KOPT-K1 (cell line): ENCODE measurements around the gene CAPS2.
A peak's percentile ranks its signal among the peaks of the same experiment; 100 is the strongest.
"Not testable (repeated sequence)": the region's sequence is repeated elsewhere in the genome, so short reads cannot be mapped to it uniquely, and the experiment has no call there.

Source experiments
- H3K27ac ChIP-seq: fragments of 200-600 bp; sonication (generic); 2 replicates; pipeline ENCODE4 v1.5.1; 2016; ENCODE audit warnings: antibody characterized with exemption, mild to moderate bottlenecking, low read depth, low read length; ENCODE audit not compliant: poor library complexity, severe bottlenecking
- H3K36me3 ChIP-seq: fragments of 200-600 bp; sonication (generic); 2 replicates; pipeline ENCODE4 v1.5.1; 2017; ENCODE audit warnings: antibody characterized with exemption, mild to moderate bottlenecking, low read length, moderate library complexity; ENCODE audit not compliant: insufficient read depth
- H3K9me3 ChIP-seq: fragments of 200-600 bp; sonication (generic); 2 replicates; pipeline ENCODE4 v1.5.1; 2017; ENCODE audit warnings: antibody characterized with exemption, low read length, mild to moderate bottlenecking; ENCODE audit not compliant: insufficient read depth, poor library complexity, severe bottlenecking

Gene CAPS2

GRCh38 chr12:75329918-75330826 lies at the start of gene CAPS2:
Gene CAPS2 (minus strand): TSS chr12:75330324. CDS start chr12:75326498, 3,826 bp downstream.
- H3K36me3 ChIP-seq: no peaks in the 10 kb centered on the region
- peak within 1 kb of the TSS; percentile 33 for H3K27ac ChIP-seq
- H3K9me3 ChIP-seq: no peaks in the 10 kb centered on the region

DNA sequence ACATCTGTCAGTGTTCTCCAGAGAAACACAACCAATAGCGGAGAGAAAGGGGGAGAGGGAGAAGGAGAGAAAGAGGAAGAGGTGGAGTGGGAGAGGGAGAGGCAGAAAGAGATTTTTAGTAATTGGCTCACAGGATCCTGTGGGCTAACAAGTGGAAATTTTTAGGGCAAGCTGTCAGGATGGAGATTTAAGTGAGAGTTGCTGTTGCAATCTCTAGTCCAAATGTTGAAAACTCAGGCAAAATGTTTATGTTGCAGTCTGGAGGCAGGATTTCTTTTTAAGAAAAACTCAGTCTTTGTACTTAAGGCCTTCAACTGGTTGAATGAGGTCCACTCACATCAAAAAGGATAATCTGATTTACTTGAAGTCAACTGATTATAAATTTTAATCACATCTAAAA lies 48.2 kb upstream of the CAPS2 start:
- H3K9me3 ChIP-seq: peaks cover 18% of the 10 kb centered on the region
- H3K36me3 ChIP-seq: no peaks in the 10 kb centered on the region
- H3K27ac ChIP-seq: no peak overlapping the region

DNA sequence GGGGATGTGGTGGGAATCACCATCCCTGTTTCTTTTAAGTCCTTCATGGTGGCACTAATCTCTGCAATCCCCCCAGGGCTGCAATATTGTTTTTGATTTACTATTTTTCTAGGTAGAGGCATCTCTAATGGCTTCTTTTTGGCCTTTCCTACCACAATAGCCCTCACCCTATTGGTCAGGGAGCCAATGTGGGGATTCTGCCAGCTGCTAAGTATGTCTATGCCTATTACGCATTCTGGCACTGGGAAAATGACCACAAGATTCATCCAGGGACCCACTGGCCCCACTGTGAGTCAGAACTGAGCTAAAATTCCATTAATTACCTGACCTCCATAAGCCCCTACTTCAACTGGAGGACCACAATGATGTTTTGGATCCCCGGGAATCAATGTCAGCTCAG lies 44.8 kb upstream of the CAPS2 start:
- no peak overlapping the region for H3K27ac ChIP-seq
- H3K9me3 ChIP-seq: peaks cover 18% of the 10 kb centered on the region
- no peaks in the 10 kb centered on the region for H3K36me3 ChIP-seq

DNA sequence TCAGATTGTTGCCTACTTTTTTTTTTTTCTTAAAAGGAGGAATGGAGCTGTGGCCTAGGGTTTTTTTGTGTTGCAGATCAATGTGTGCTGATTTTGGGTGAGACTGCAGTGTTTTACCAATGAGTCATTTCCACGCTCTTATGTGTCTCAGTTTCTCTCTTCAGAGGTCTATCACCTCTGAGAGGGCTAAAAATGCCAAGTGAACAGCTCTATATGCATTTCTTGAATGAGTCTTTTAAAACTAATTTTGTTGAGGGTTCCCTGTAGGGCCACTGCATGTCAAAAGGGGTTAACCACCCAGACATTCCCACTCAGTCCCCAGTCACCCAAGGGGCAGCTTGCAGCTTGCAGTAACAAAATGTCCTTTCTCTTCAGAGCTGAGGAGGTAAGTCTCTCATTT lies 36.5 kb upstream of the CAPS2 start:
- Histone ChIP-seq H3K27ac (no peak overlapping the region), H3K9me3 (peaks cover under 1% of the 10 kb centered on the region), H3K36me3 (no peaks in the 10 kb centered on the region)

DNA sequence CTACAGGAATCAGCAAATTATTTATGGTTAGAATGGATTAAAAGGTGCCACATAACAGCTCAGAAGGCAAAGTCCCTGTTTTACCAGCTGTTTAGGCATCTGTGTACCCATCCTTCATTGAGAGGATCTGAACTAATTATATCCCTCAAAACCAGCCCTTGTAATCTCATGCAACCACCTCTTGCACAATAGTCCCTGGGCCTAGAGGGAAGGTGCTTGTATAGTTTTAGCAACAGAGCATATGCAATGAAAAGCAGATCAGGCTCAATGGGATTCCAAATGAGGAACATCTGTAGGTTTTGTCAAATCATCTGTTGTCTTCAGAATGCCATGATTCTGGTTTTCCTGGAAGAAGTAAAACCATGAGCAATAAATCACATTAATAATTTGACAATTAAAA lies 34.8 kb upstream of the CAPS2 start:
- Histone ChIP-seq H3K36me3 (no peaks in the 10 kb centered on the region), H3K9me3 (peaks cover 15% of the 10 kb centered on the region), H3K27ac (no peak overlapping the region)

DNA sequence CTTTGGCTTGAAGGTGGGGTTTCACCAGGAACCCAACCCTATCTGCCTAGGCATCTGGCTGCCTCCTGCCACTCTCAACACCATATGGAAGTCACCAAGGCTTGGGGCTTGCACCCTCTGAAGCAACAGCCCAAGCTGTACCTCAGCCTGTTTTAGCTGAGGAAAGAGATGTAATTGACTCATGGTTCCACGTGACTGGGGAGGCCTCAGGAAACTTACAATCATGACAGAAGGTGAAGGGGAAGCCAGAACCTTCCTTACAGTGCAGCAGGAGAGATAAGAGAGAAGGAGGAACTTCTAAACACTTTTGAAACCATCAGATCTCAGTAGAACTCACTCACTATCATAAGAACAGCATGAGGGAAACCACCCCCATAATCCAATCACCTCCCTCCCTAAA lies 31.3 kb upstream of the CAPS2 start:
- Histone ChIP-seq H3K9me3 (peaks cover 17% of the 10 kb centered on the region), H3K36me3 (no peaks in the 10 kb centered on the region), H3K27ac (no peak overlapping the region)

GRCh38 chr12:75360920-75361319 lies 30.8 kb upstream of the CAPS2 start:
- Histone ChIP-seq H3K27ac (no peak overlapping the region), H3K9me3 (peaks cover 18% of the 10 kb centered on the region), H3K36me3 (no peaks in the 10 kb centered on the region)

DNA sequence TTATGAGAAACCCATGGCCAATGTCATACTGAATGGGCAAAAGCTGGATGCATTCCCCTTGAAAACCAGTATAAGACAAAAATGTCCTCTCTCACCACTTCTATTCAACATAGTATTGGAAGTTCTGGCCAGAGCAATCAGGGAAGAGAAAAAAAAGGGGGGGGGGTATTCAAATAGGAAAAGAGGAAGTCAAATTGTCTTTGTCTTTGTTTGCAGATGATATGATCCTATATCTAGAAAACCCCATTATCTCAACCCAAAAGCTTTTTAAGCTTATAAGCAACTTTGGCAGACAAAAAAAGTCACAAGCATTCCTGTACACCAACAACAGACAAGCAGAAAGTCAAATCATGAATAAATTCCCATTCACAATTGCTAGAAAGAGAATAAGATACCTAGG lies 23.9 kb upstream of the CAPS2 start:
- no peak overlapping the region for H3K27ac ChIP-seq
- H3K36me3 ChIP-seq: no peaks in the 10 kb centered on the region
- peaks cover 27% of the 10 kb centered on the region for H3K9me3 ChIP-seq

DNA sequence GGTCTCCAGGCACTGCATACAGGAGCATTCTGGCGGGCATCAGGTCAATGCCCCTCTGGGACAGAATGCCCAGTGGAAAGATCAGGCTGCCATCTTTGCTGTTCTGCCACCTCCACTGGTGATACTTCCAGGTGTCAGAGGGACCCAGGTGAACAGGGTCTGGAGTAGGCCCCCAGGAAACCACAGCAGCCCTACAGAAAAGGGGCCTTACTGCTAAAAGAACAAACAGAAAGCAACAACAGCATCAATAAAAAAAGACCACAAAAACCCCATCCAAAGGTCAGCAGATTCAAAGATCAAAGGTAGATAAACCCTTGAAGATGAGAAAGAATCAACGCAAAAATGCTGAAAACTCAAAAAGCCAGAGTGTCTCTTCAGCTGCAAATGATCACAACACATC lies 20.3 kb upstream of the CAPS2 start:
- Histone ChIP-seq H3K27ac (no peak overlapping the region), H3K36me3 (no peaks in the 10 kb centered on the region), H3K9me3 (peaks cover 20% of the 10 kb centered on the region)

GRCh38 chr12:75349946-75350345 lies 19.8 kb upstream of the CAPS2 start:
- H3K9me3 ChIP-seq: peaks cover 16% of the 10 kb centered on the region
- peak overlapping the region; percentile 3 for H3K27ac ChIP-seq
- H3K36me3 ChIP-seq: no peaks in the 10 kb centered on the region

- H3K27ac ChIP-seq, H3K9me3 ChIP-seq: not testable (repeated sequence)
These were observed 16.1 kb upstream of the CAPS2 start for GRCh38 chr12:75346215-75346614.

GRCh38 chr12:75345531-75345930 lies 15.4 kb upstream of the CAPS2 start:
- Histone ChIP-seq H3K27ac (no peak overlapping the region), H3K9me3 (peaks cover 5% of the 10 kb centered on the region), H3K36me3 (no peaks in the 10 kb centered on the region)

More at GRCh38 chr12:75346215-75346614, 16.1 kb upstream of the CAPS2 start:
- not testable (repeated sequence) for H3K36me3 ChIP-seq

DNA sequence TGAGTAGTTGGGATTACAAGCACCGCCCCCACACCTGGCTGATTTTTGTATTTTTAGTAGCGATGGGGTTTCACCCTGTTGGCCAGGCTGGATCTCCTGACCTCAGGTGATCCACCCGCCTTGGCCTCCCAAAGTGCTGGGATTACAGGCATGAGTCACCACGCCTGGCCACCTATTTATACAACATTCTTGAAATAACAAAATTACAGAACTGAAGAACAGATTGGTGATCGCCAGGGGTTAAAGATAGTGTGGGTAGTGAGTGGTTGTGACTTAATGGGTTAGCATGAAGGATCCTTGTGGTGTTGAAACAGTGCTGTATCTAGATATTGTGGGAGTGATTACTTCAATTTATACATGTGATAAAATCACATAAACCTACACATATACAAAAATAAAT lies 11.7 kb upstream of the CAPS2 start:
- H3K9me3 ChIP-seq: peaks cover 5% of the 10 kb centered on the region
- H3K36me3 ChIP-seq: no peaks in the 10 kb centered on the region
- no peak overlapping the region for H3K27ac ChIP-seq

DNA sequence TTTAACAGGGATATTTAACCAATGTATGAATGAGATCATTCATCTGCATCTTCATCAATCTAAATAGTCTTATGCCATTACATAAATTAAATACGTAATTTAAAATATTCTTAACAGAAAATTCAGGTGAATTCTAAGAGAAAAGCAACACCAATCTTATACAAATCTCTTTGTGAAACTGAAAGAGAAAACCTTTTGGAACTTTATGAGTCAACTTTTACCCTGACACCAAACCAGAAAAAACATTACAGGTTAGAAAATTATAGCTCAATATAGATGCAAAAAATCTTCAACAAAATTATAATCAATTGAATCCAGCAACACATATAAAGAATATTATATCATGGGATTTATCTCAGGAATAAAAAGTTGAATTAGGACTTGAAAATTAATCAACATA lies 7.8 kb upstream of the CAPS2 start:
- Histone ChIP-seq H3K9me3 (peaks cover 5% of the 10 kb centered on the region), H3K27ac (no peak overlapping the region), H3K36me3 (no peaks in the 10 kb centered on the region)

DNA sequence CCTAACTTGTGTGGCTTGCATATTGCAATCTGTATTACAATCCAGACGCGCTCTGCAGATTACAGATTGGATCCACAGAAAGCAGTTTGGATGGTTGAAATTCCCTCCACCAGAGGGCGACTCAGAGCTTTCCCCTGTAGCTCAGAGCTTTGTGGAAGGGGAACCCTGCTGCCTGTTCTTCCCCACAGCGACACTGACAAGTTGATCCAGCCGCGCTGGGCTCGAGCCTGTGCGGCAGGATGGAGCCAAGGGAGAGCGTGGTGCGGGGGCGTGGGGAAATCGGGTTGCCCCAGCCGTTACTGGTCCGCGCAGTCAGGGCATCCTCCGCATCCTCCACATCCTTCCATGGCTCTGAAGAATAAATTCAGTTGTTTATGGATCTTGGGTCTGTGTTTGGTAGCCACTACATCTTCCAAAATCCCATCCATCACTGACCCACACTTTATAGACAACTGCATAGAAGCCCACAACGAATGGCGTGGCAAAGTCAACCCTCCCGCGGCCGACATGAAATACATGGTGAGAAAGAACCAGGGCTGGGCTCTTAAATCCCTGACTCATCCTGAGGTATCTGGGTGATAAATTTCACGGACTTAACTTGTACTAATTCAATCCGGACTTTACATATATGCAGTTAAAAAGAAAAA lies 4.4 kb upstream of the CAPS2 start, which contains the start of gene GLIPR1L1:
Gene GLIPR1L1 (plus strand): TSS at position 287 of the 647 bp plus-strand sequence. CDS start 59 bp downstream, at position 346.
- Histone ChIP-seq H3K9me3 (no peaks in the 10 kb centered on the region), H3K27ac (no peak within 1 kb of the TSS), H3K36me3 (no peaks in the 10 kb centered on the region)
